Neural progenitor cell (in vitro differentiated cells): Measurements from ENCODE around the gene ZNF92.

Source experiments
- CTCF ChIP-seq: fragments of 200-600 bp; sonication (generic); IDR thresholded peaks from 2 replicates; pipeline ENCODE4 v1.5.1; 2017; ENCODE audit warnings: antibody characterized with exemption, mild to moderate bottlenecking
- EZH2 ChIP-seq: fragments of 200-600 bp; sonication (generic); IDR thresholded peaks from 2 replicates; pipeline ENCODE4 v1.6.1; 2017; ENCODE audit warnings: antibody characterized with exemption, mild to moderate bottlenecking, moderate library complexity
- EZH2phosphoT487 ChIP-seq: fragments of 200-600 bp; sonication (generic); IDR thresholded peaks from 2 replicates; pipeline ENCODE4 v1.6.1; 2017; ENCODE audit warnings: antibody characterized with exemption

DNA sequence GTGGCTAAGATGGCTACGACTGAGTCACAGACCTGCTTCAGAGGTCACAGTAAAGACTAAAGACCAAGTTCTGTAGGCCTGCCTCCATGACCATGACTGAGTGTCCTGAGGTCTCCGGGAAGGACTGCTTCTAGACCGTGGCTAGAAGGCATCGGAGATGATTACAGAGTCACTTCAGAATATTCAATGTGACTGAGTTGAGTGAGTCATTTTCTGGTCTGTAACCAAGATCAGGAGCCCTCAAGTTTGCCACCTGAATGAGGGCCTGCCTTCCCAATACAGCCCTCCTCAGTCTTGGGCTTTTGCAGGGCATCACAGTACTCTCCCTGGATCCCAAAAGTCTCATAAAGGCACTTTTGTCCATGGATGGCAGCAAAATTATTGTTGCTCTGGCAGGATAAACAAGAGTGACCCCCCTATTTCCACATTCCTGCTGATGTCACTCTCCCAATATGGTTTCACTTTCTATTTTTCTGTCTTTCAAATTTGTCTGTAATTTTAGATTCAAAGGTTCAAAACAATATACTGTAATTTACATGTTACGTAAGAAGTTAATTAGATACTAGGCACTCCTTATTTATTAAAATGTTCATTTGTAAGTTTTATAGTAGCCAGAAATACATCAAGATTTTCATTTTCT lies 47.7 kb upstream of the ZNF92 start:
- no peak for TF ChIP-seq CTCF
- TF ChIP-seq EZH2phosphoT487 = no peak
- TF ChIP-seq EZH2 = no peak
